NCI-H2196 (cell line): ENCODE data around the gene VTI1A.

Experiments used
- DNase-seq: peaks from one replicate; lab custom pipeline; 2025; ENCODE audit not compliant: unreplicated experiment; lab: John Stamatoyannopoulos, UW

Gene VTI1A

DNA sequence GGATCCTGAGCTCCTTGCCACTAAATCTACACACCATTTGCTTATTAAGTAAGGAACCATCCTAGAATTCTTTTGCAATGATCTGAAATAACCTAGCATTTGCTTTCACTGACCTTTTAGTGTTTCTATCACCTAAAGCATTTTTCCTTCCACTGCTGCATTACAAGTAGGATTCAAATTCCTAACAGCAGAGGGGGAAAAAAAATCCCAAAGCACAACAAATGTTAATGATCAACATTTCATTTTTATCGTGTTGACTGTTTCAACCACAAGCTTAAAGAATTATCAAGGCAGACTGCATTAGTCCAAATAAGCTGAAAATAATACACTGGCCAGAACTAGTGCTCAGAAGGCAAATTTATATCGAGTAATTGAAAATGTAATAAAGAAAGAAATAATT, 328.4 kb downstream of the VTI1A start:
- no peak for DNase-seq

DNA sequence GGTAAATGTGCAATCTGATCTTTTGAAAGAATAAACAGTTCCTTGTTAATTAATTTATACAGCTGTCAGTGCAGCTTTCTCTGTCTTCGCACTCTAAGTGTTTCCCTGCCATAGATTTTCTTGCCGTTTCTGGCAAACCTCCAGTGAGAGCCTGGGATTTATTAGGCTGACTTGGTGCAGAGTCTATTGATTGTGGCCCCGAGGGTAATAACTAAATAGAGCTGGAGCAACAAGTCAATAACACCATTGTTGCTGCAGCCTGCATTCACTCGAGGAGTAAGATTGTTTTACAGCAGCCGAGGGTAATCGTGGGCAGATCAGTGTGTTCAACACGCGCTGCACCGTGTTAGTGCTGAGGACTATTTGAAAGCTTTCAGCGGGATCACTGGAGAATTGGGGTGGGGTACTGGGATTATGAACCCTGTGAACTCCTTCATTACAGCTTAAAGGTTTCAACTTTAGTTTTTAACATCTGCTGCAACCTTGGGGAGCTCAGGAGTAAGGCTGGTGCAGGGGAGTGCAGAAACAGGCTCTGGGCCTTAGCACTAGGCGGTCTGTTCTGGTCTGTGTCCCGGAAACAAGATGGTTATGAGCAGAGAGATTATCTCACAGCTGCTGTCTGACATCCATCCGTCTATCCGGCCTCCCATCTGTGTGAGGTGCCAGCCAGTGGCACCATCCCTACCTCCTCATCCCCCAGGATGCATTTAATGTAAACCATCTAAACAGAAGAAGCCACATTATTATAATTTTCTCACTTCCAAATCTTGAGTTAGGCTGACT, 329.1 kb downstream of the VTI1A start:
- no peak for DNase-seq

DNA sequence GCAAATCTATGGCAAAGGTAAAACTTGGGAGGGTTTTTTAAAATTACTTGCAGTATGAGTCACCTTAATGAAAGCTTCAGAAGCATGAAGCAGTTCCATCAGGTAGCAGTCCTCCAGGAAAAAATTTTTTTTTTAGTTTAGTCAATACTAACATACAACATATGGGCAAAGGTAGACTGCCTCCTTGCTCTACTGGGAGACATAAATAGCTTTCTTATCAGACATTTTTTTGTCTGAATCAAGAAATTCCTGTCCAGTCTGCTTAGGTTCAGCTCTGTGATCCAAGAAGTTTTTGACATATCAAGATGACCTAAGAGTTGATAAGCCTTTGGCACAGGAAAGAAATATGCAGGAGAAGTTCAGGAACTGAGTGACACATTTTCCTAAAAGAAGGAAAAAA, 331.6 kb downstream of the VTI1A start:
- no peak for DNase-seq

GRCh38 chr10:112779025-112779770, 332.2 kb downstream of the VTI1A start:
- DNase-seq, result no peak

DNA sequence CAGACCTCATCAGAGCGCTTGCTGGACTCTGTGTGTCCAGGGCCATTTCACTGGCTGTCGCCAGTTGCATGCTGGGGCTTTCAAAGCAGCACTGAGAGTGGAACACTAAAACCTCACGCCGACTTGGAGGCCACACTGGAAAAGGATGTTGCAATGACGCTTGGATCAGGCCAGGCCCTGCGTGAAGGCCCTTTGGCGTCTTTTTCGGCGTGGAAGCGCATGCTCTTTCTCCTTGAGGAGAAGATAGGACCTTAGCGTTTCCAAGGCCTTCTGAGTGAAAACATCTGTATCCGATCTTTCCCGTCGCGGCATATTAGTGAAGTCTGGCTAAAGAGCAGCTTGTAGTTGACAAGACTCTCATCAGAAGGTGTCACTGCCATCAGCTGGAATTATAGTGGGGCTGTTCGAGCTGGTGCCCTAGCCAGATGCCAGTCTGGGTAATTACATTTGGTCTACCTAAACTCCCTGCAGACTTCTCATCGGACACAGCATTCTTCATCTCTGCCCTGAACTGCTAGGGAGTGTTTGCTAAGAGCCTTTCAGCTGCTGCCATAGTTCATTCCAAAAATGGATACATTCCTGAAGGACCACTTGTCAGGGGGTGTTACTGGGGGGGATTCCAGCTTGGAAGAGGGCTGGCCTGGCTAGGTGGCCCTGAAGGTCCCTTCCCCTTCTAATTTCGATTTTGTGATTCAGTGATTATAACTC, 335.3 kb downstream of the VTI1A start:
- DNase-seq, result no peak

GRCh38 chr10:112783351-112784021, 336.5 kb downstream of the VTI1A start:
- no peak for DNase-seq

DNA sequence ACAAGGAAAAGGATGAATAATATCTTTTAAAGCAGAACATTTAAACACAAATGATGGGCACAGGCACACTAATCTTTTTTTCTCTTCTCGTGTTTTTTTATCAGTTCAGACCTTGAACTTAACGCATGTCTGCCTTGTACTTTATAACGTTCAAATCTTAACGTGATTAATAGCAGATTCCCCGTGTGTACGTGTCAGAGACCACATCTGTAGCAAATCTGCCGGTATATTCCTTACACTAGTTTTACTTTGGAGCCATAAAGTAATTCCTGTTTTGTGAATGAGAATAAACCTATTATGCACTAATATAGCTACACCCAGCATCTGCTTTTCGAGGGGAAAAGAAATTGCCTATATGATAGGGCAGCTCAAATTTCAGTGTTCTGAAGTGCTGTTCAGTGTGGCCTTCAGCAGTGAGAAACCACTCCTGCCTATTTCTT, 337.0 kb downstream of the VTI1A start:
- DNase-seq, result no peak

DNA sequence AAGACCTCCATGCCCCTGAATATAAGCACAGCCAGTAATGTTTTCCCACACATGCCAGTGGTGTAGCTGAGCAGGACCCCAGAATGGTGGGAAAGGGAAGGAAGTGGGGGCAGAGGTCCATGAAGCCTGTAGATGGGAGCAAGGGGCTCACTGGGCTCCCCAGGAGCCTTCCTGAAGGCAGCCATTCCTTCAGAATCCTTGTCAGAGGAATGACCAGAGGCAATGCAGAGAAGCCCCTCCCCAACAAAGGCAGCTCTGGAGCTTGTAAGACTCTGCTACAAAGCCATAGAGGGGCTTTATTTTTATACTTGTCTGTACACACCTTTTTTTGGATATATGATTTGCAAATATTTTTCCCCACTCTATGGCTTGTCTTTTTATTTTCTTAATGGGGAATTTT, 338.1 kb downstream of the VTI1A start:
- no peak for DNase-seq

DNA sequence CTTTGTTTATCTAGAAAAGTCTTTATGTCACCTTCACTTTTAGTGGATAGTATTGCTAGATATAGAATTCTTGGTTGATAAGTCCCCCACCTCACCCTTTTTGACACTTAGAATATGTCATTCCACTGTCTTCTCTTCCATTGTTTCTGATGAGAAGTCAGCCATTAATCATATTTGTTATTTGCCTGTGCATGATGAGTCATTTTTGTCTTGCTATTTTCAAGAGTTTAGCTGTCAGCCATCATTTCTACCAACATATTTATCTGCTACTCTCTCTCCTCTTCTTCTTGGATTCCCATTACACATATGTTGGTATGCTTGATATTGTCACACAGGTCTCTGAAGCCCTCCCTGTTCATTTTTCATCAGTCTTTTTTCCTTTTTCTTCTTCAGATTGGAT, 342.2 kb downstream of the VTI1A start:
- no peak for DNase-seq

DNA sequence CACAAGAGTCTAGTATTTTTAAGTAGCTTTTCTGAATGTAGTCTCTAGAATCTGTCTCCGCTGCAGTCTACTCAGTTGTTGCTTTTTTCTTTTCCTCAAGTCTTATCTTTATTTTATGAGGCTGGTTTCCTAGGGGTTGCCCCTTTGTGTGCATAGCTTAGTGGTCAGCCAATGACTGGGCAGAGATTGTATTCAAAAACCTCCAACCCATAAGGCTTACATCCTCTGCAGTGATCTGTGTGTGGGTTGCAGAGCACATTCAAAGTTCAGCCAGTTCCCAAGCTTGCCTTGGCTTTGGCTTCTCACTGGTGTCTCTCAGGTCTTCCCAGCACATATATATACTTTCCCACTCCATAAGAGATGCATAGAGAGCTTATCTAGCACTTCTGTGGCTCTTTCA, 343.0 kb downstream of the VTI1A start:
- DNase-seq, result no peak

DNA sequence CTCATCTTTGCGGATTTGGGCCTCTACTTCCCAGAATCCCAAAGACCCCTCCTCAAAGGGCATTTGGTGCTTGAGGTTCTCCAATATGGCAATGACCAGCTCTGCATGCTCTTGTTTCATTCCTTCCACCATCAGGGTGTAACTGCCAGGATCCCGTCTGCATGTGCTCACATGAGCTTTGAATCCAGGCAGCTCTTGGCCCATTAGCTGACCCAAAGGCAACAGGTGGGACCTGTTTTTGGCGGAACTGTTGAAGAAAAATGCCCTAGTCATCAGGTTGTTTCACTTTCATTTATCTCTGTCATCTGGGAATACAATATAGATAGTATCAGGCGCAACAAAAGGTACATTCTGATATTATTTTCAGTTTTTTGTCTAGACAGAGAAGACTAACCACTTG, 343.9 kb downstream of the VTI1A start:
- DNase-seq, result no peak

DNA sequence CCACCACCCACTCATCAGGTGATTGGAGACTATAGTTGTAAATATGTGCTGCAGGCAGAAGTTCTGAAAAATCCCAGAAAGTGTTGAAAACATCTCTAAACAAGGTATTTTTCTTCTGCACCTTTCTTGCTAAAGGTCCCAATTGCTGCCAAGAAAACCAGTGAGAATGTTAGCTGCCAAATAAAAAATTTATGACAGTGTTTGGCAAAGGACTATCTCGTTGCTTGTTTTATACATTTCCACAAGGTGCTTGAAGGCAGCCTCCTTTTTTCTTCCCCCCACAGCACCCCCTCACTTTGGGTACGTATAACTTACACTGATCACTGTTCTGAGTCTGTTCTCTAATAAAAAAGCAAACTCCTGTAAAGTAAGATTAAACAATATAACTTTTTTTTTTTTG, 344.4 kb downstream of the VTI1A start:
- no peak for DNase-seq

- DNase-seq, result no peak
Observed at GRCh38 chr10:112792487-112793201, 345.6 kb downstream of the VTI1A start.

- no peak for DNase-seq
Observed at GRCh38 chr10:112793202-112793921, 346.3 kb downstream of the VTI1A start.

- no peak for DNase-seq
Observed at GRCh38 chr10:112794201-112794600, 347.2 kb downstream of the VTI1A start.

GRCh38 chr10:112795067-112795466, 348.1 kb downstream of the VTI1A start:
- DNase-seq, result no peak

GRCh38 chr10:112797197-112797596, 350.2 kb downstream of the VTI1A start:
- no peak for DNase-seq

DNA sequence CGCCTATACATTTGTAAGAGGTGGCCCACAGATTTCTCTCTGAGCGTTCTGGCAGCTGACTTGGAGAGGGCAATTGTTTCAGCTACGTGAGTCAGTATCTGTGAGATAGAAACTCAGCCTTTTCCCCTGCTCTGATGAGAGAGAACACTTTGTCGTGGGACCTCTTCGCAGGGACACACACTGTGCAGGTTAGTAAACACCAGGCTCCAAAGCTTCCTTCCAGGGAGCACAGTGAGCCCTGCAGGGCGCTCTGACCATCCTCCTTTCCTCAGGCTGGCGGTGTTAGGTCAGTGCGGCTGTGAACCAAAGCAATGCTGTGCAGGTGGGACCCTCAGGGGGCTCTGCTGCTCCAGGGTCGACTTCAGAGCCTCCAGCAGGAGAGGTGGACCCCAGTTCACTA, 350.8 kb downstream of the VTI1A start:
- no peak for DNase-seq

GRCh38 chr10:112799038-112799437, 352.0 kb downstream of the VTI1A start:
- DNase-seq, result no peak
